H1 (cell line): ENCODE results near the gene UIMC1. TPM values are rescaled to one million over a fixed set of nuclear protein-coding genes. Genes with fewer than 3 reads are reported as not detected.

Experiments
- CTCF ChIA-PET: fragments of 300-600 bp; sonication (Branson Sonifier 250); formaldehyde crosslinking; loops from one replicate; lab custom pipeline; 2021; ENCODE audit not compliant: partially characterized antibody; lab: Charles Lee
- POLR2A ChIA-PET: fragments of 300-600 bp; sonication (Branson Sonifier 250); formaldehyde crosslinking; loops from one replicate; lab custom pipeline; 2021; ENCODE audit warnings: inconsistent platforms; ENCODE audit not compliant: partially characterized antibody; lab: Charles Lee
- DNase-seq, 2 experiments: peaks; one replicate each; pipeline versions ENCODE4 v3.0.0 to v3.0.0-alpha.2; 2010 to 2022; ENCODE audit warnings: low spot score in 2 of 2, low read depth in 1 of 2, mixed read lengths in 1 of 2
- FAIRE-seq: peaks from 2 replicates; lab custom pipeline; 2011; peaks lifted over from hg19 to GRCh38; lab: Jason Lieb, UNC
- H2AFZ ChIP-seq: 2 replicates; pipeline ENCODE4 v1.8.1; 2012; ENCODE audit warnings: low read length, inconsistent platforms
- H2AK5ac ChIP-seq: 2 replicates; pipeline ENCODE4 v1.6.1; 2013; ENCODE audit warnings: low read depth, low read length
- H2BK120ac ChIP-seq: replicated peaks from 2 replicates; pipeline ENCODE3; 2013; ENCODE audit warnings: low read depth, low read length, inconsistent platforms
- H2BK12ac ChIP-seq: 2 replicates; pipeline ENCODE4 v1.6.1; 2013; ENCODE audit warnings: low read depth, low read length
- H2BK15ac ChIP-seq: 2 replicates; pipeline ENCODE4 v1.6.1; 2013; ENCODE audit warnings: low read length
- H2BK20ac ChIP-seq: 2 replicates; pipeline ENCODE4 v1.6.1; 2013; ENCODE audit warnings: low read length
- H2BK5ac ChIP-seq: 2 replicates; pipeline ENCODE4 v1.6.1; 2013; ENCODE audit warnings: low read depth, low read length
- H3K14ac ChIP-seq: 2 replicates; pipeline ENCODE4 v1.6.1; 2013; ENCODE audit warnings: inconsistent platforms; ENCODE audit not compliant: insufficient read length
- H3K18ac ChIP-seq: 2 replicates; pipeline ENCODE4 v1.6.1; 2013; ENCODE audit warnings: low read length; ENCODE audit errors: extremely low read depth
- H3K23ac ChIP-seq: 2 replicates; pipeline ENCODE4 v1.6.1; 2013; ENCODE audit warnings: inconsistent platforms; ENCODE audit not compliant: insufficient read length
- H3K23me2 ChIP-seq: 2 replicates; pipeline ENCODE4 v1.6.1; 2013; ENCODE audit warnings: low read depth, low read length
- H3K27ac ChIP-seq: 2 replicates; pipeline ENCODE4 v1.6.1; 2011; ENCODE audit warnings: low read depth, low read length, inconsistent platforms
- H3K27me3 ChIP-seq, 4 experiments: replicated peaks in 1 of 4; 1 replicate in 1 of 4; 2 replicates in 3 of 4; pipeline versions ENCODE4 v1.6.1 to v1.8.1; 2011 to 2013; ENCODE audit warnings: low read length in 3 of 4, mild to moderate bottlenecking in 3 of 4, inconsistent platforms in 2 of 4, mixed read lengths in 2 of 4, moderate library complexity in 1 of 4; ENCODE audit not compliant: control insufficient read depth in 3 of 4, insufficient read depth in 3 of 4; ENCODE audit errors: extremely low read depth in 1 of 4
- H3K36me3 ChIP-seq, 4 experiments: 2 replicates each; pipeline versions ENCODE4 v1.6.1 to v1.8.1; 2011 to 2013; ENCODE audit warnings: mild to moderate bottlenecking in 4 of 4, low read length in 3 of 4, moderate library complexity in 2 of 4, control low read depth in 1 of 4, inconsistent platforms in 1 of 4; ENCODE audit not compliant: insufficient read depth in 4 of 4, control insufficient read depth in 2 of 4
- H3K4ac ChIP-seq: replicated peaks from 2 replicates; pipeline ENCODE3; 2013; ENCODE audit warnings: low read length, low read depth, mixed read lengths, inconsistent platforms; ENCODE audit not compliant: insufficient read length
- H3K4me1 ChIP-seq, 4 experiments: replicated peaks in 1 of 4; 1 replicate in 1 of 4; 2 replicates in 3 of 4; pipeline versions ENCODE4 v1.6.1 to v1.8.1; 2011 to 2013; ENCODE audit warnings: low read length in 3 of 4, inconsistent platforms in 2 of 4, mixed read lengths in 1 of 4; ENCODE audit not compliant: insufficient read depth in 4 of 4, control insufficient read depth in 3 of 4
- H3K4me2 ChIP-seq, 2 experiments: 2 replicates each; pipeline versions ENCODE4 v1.6.1 to v1.8.1; 2011 to 2013; ENCODE audit warnings: low read depth in 2 of 2, low read length in 2 of 2, control low read depth in 1 of 2, inconsistent platforms in 1 of 2, mild to moderate bottlenecking in 1 of 2; ENCODE audit not compliant: insufficient read depth in 1 of 2
- H3K4me3 ChIP-seq, 4 experiments: fragments of 200-600, 300-600 bp in 1 of 4; sonication (generic), shearing (Covaris generic), sonication (Bioruptor Twin) in 1 of 4; 2 replicates each; pipeline versions ENCODE4 v1.5.1 to v1.8.1; 2011 to 2016; ENCODE audit warnings: low read length in 4 of 4, low read depth in 3 of 4, control low read depth in 2 of 4, inconsistent platforms in 2 of 4, mild to moderate bottlenecking in 2 of 4, mixed read lengths in 1 of 4, moderate library complexity in 1 of 4; ENCODE audit not compliant: insufficient read depth in 2 of 4; ENCODE audit errors: extremely low read depth in 1 of 4
- H3K56ac ChIP-seq: replicated peaks from 2 replicates; pipeline ENCODE3; 2013; ENCODE audit warnings: low read depth, mild to moderate bottlenecking, mixed read lengths, low read length, inconsistent platforms; ENCODE audit not compliant: insufficient read length
- H3K79me1 ChIP-seq: 2 replicates; pipeline ENCODE4 v1.6.1; 2013; ENCODE audit warnings: low read depth, low read length, control low read depth
- H3K79me2 ChIP-seq, 2 experiments: 2 replicates each; pipeline versions ENCODE4 v1.6.1 to v1.8.1; 2012 to 2013; ENCODE audit warnings: low read length in 2 of 2, mild to moderate bottlenecking in 2 of 2, inconsistent platforms in 1 of 2; ENCODE audit not compliant: insufficient read depth in 2 of 2, control insufficient read depth in 1 of 2
- H3K9ac ChIP-seq, 4 experiments: replicated peaks in 1 of 4; 1 replicate in 1 of 4; 2 replicates in 3 of 4; pipeline versions ENCODE4 v1.6.1 to v1.8.1; 2011 to 2013; ENCODE audit warnings: low read depth in 3 of 4, low read length in 3 of 4, control low read depth in 2 of 4, mild to moderate bottlenecking in 2 of 4, moderate library complexity in 2 of 4, inconsistent platforms in 1 of 4; ENCODE audit errors: extremely low read depth in 1 of 4
- H3K9me3 ChIP-seq, 2 experiments: 2 replicates each; pipeline versions ENCODE4 v1.6.1 to v1.8.1; 2012 to 2013; ENCODE audit warnings: mild to moderate bottlenecking in 2 of 2, moderate library complexity in 2 of 2, control low read depth in 1 of 2, inconsistent platforms in 1 of 2, low read depth in 1 of 2, low read length in 1 of 2, mixed read lengths in 1 of 2; ENCODE audit not compliant: insufficient read depth in 2 of 2
- H4K20me1 ChIP-seq, 2 experiments: replicated peaks in 1 of 2; 2 replicates each; pipeline versions ENCODE3 to v1.8.1; 2011 to 2013; ENCODE audit warnings: inconsistent platforms in 2 of 2, low read length in 2 of 2, mild to moderate bottlenecking in 1 of 2; ENCODE audit not compliant: insufficient read depth in 2 of 2, control insufficient read depth in 1 of 2
- H4K5ac ChIP-seq: 2 replicates; pipeline ENCODE4 v1.6.1; 2013; ENCODE audit warnings: low read length, low read depth, mixed read lengths, inconsistent platforms; ENCODE audit not compliant: insufficient read length
- H4K8ac ChIP-seq: 2 replicates; pipeline ENCODE4 v1.8.0; 2013; ENCODE audit warnings: mild to moderate bottlenecking, moderate library complexity, low read length, inconsistent platforms; ENCODE audit not compliant: insufficient read depth; ENCODE audit errors: extremely low read depth
- H4K91ac ChIP-seq: replicated peaks from 2 replicates; pipeline ENCODE3; 2013; ENCODE audit warnings: low read length, mixed read lengths, inconsistent platforms; ENCODE audit not compliant: insufficient read length
- ATF3 ChIP-seq: IDR thresholded peaks from 2 replicates; pipeline ENCODE4 v1.6.1; 2011; ENCODE audit warnings: low read depth, mild to moderate bottlenecking, low read length; ENCODE audit not compliant: insufficient read depth
- BCL11A ChIP-seq, 2 experiments: IDR thresholded peaks; one replicate each; pipeline ENCODE4 v1.6.1; 2011; ENCODE audit warnings: low read depth in 2 of 2, low read length in 2 of 2, mild to moderate bottlenecking in 2 of 2
- CBX5 ChIP-seq: fragments of 300-800, 300-1000 bp; sonication (generic); IDR thresholded peaks from 2 replicates; pipeline ENCODE4 v1.7.1; 2016; ENCODE audit warnings: antibody characterized with exemption, low read length, low read depth
- CBX8 ChIP-seq: fragments of 300-800, 300-1000 bp; sonication (generic); IDR thresholded peaks from 2 replicates; pipeline ENCODE4 v1.7.1; 2016; ENCODE audit warnings: low read depth, low read length, borderline replicate concordance
- CHD2 ChIP-seq: IDR thresholded peaks from 2 replicates; pipeline ENCODE4 v1.6.1; 2012; ENCODE audit warnings: low read length, improper control_type of control experiment
- HDAC2 ChIP-seq, 2 experiments: fragments of 300-600 bp in 1 of 2; sonication (generic) in 1 of 2; IDR thresholded peaks; 2 replicates each; pipeline ENCODE4 v1.6.1; 2011 to 2012; ENCODE audit warnings: low read depth in 2 of 2, low read length in 2 of 2, mild to moderate bottlenecking in 2 of 2, moderate library complexity in 2 of 2, borderline replicate concordance in 1 of 2, inconsistent platforms in 1 of 2
- JUND ChIP-seq: IDR thresholded peaks from 2 replicates; pipeline ENCODE4 v1.6.1; 2011; ENCODE audit warnings: mild to moderate bottlenecking, improper control_type of control experiment, low read length
- RNF2 ChIP-seq: fragments of 200-900, 300-1000 bp; sonication (generic); IDR thresholded peaks from 2 replicates; pipeline ENCODE4 v1.7.1; 2016; ENCODE audit warnings: borderline replicate concordance, low read depth, mild to moderate bottlenecking, antibody characterized with exemption, low read length; ENCODE audit not compliant: poor library complexity, severe bottlenecking; ENCODE audit errors: missing control alignments
- SIN3A ChIP-seq, 2 experiments: IDR thresholded peaks in 1 of 2; conservative IDR thresholded peaks in 1 of 2; 2 replicates each; pipeline ENCODE4 v1.6.1; 2011 to 2012; ENCODE audit warnings: low read length in 2 of 2, improper control_type of control experiment in 1 of 2, low read depth in 1 of 2, mild to moderate bottlenecking in 1 of 2
- SP1 ChIP-seq: IDR thresholded peaks from 2 replicates; pipeline ENCODE4 v1.6.1; 2011; ENCODE audit warnings: low read depth, low read length
- TCF12 ChIP-seq: IDR thresholded peaks from 2 replicates; pipeline ENCODE4 v1.6.1; 2011; ENCODE audit warnings: low read depth, mild to moderate bottlenecking, low read length
- USF2 ChIP-seq: IDR thresholded peaks from 2 replicates; pipeline ENCODE4 v1.6.1; 2011; ENCODE audit warnings: low read length, improper control_type of control experiment
- WGBS, 2 experiments: shearing (Covaris generic) in 1 of 2; methylation state at CpG; one replicate each; pipeline versions ENCODE4 v1.1.6 to v1.1.7; 2013 to 2015; ENCODE audit warnings: low lambda C conversion rate in 2 of 2, mixed read lengths in 2 of 2, inconsistent platforms in 1 of 2, low coverage in 1 of 2, missing lambda C conversion rate in 1 of 2; ENCODE audit not compliant: insufficient replicate concordance in 2 of 2, insufficient coverage in 1 of 2, insufficient read length in 1 of 2; ENCODE audit errors: extremely low coverage in 1 of 2, missing lambda C conversion rate in 1 of 2; 5-methylcytosine and 5-hydroxymethylcytosine counted together
- polyA plus RNA-seq, 7 experiments: library from polyadenylated mRNA; depleted of rRNA in 3 of 7; stranded (reverse) in 5 of 7; unstranded in 2 of 7; fragments of >200 nt in 5 of 7; fragments of 200-250 nt in 2 of 7; gene quantifications; 1 replicate in 5 of 7; 2 replicates in 1 of 7; 4 replicates in 1 of 7; pipeline versions ENCODE4 v1.2.1 to v1.2.3, GENCODE V29; 2011 to 2013; ENCODE audit warnings: missing spikeins in 2 of 7, mixed read lengths in 2 of 7
- total RNA-seq: library from RNA; stranded (reverse); fragmentation: NEBNext Ultra II Directional; extraction: Animal tissue kit (Norgen Biotek cat#: 25700); gene quantifications from 2 replicates; pipeline ENCODE4 v1.2.1, GENCODE V29; 2021

UIMC1 gene
- total and polyA plus RNA-seq, 2 of the 8 experiments (the other 6 are each of a cell fraction or from before 2014, with no cell fraction given), result 12.8 to 43.7 TPM

GRCh38 chr5:176954050-176954449 lies 52.5 kb downstream of the UIMC1 start:
- POLR2A ChIA-PET, result no interaction called here
- peaks cover 0 to 52% (median 10%) of the 10 kb centered on the region in 4 experiments; a peak in 6 of 8 replicates for H3K36me3 ChIP-seq
- CTCF ChIA-PET, result interaction anchor here (0.8 to 1.5 kb wide), 3 partner anchors 28 to 293 kb away, joined by 3 to 7 read pairs (median 4); no protein-coding TSS in a partner anchor
- TF ChIP-seq HDAC2 (IDR thresholded peaks at IDR 0.05; ENCODE audit: borderline replicate concordance in 1 of 2, low read depth in 2 of 2, low read length in 2 of 2), result no peak
- TF ChIP-seq ATF3, result no peak
- TF ChIP-seq CBX5, result no peak
- TF ChIP-seq JUND, result no peak
- no peak for TF ChIP-seq SIN3A (conservative IDR thresholded peaks at IDR 0.05 in 1 of 2, IDR thresholded peaks at IDR 0.05 in 1 of 2; ENCODE audit: low read depth in 1 of 2, low read length in 2 of 2)
- TF ChIP-seq SP1, result no peak
- no peak for TF ChIP-seq TCF12
- TF ChIP-seq BCL11A (IDR thresholded peaks at IDR 0.05; ENCODE audit: low read depth in 2 of 2, low read length in 2 of 2), result no peak
- TF ChIP-seq CBX8, result no peak
- TF ChIP-seq RNF2, result no peak
- TF ChIP-seq USF2, result no peak
- TF ChIP-seq CHD2, result no peak

More at GRCh38 chr5:176954050-176954449, 52.5 kb downstream of the UIMC1 start:
- Histone ChIP-seq H3K4me3 (no peak overlapping the region), H4K20me1 (no peaks in the 10 kb centered on the region), H3K27ac (no peak overlapping the region), H3K23ac (no peak overlapping the region), H3K79me1 (no peaks in the 10 kb centered on the region; the same call in 1 of the 2 replicates), H3K56ac (no peak overlapping the region), H3K27me3 (no peaks in the 10 kb centered on the region), H2BK120ac (no peak overlapping the region), H3K23me2 (no peaks in the 10 kb centered on the region), H3K14ac (no peak overlapping the region), H4K8ac (no peak overlapping the region), H3K18ac (no peak overlapping the region), H3K9me3 (no peaks in the 10 kb centered on the region), H3K9ac (no peak overlapping the region), H2AFZ (no peak overlapping the region), H2BK15ac (no peak overlapping the region), H2BK5ac (no peak overlapping the region), H3K79me2 (no peaks in the 10 kb centered on the region), H2BK12ac (no peak overlapping the region), H3K4me2 (no peak overlapping the region), H4K5ac (no peak overlapping the region), H3K4me1 (no peaks in the 10 kb centered on the region), H3K4ac (no peak overlapping the region), H4K91ac (no peak overlapping the region), H2BK20ac (no peak overlapping the region), H2AK5ac (no peak overlapping the region)
- DNase-seq (no peak), FAIRE-seq (no peak)
- WGBS, 2 experiments, result 95% methylated on average over 2 of the region's 2 CpGs; no CpG with 5 or more reads in 1 of the 2 experiments
